K562 (cell line): ENCODE results near the gene CDH3. TPM values are rescaled to one million over a fixed set of nuclear protein-coding genes. Genes with fewer than 3 reads are reported as not detected.

Experiments used
- ATAC-seq: fragments of 200-7000 bp; cut with Tn5 transposase; 3 replicates; pipeline ENCODE4 v1.9.1; 2020; ENCODE audit warnings: moderate library complexity
- BruUV-seq: library from RNA; stranded (reverse); fragments of 400-500 nt; replicated peaks from 2 replicates; lab custom pipeline; 2021; lab: Mats Ljungman, UMichigan
- CTCF ChIA-PET: fragments of 300-600 bp; formaldehyde crosslinking; extraction: SDS; loops from one replicate; lab custom pipeline; 2021; ENCODE audit warnings: low intra/inter-chr PET ratio; lab: Yijun Ruan, JAX
- POLR2A ChIA-PET: fragments of 300-600, 350-650 bp; sonication (Branson Sonifier 250); formaldehyde crosslinking; extraction: SDS; loops from one replicate; lab custom pipeline; 2021; ENCODE audit warnings: antibody characterized with exemption, inconsistent platforms; lab: Yijun Ruan, JAX
- DNase-seq, 4 experiments: peaks; one replicate each; pipeline versions ENCODE4 v3.0.0 to v3.0.0-alpha.2; 2011 to 2018; ENCODE audit warnings: low spot score in 3 of 4, mixed read lengths in 3 of 4; ENCODE audit errors: extremely low read depth in 1 of 4
- FAIRE-seq: peaks from 2 replicates; lab custom pipeline; 2011; peaks lifted over from hg19 to GRCh38; lab: Jason Lieb, UNC
- H2AFZ ChIP-seq: 2 replicates; pipeline ENCODE4 v1.6.0; 2011; ENCODE audit warnings: low read depth, low read length, control low read depth, inconsistent platforms
- H3K27ac ChIP-seq: fragments of 200-600 bp; 3 replicates; pipeline ENCODE4 v1.8.0; 2011; ENCODE audit warnings: low read depth, mild to moderate bottlenecking, control low read depth, inconsistent platforms, low read length, moderate library complexity, mixed read lengths; ENCODE audit errors: extremely low read depth
- H3K27me3 ChIP-seq, 2 experiments: fragments of 300-600 bp in 1 of 2; 2 replicates in 1 of 2; 3 replicates in 1 of 2; pipeline versions ENCODE4 v1.6.0 to v1.8.0; 2011; ENCODE audit warnings: inconsistent platforms in 2 of 2, low read length in 2 of 2, mild to moderate bottlenecking in 1 of 2, mixed read lengths in 1 of 2, moderate library complexity in 1 of 2; ENCODE audit not compliant: control insufficient read depth in 2 of 2, insufficient read depth in 2 of 2
- H3K36me3 ChIP-seq: fragments of 300-600 bp; 3 replicates; pipeline ENCODE4 v1.8.0; 2011; ENCODE audit warnings: mild to moderate bottlenecking, low read length, inconsistent platforms; ENCODE audit not compliant: control insufficient read depth, insufficient read depth
- H3K4me1 ChIP-seq, 2 experiments: fragments of 200-600 bp in 1 of 2; replicated peaks in 1 of 2; 2 replicates in 1 of 2; 3 replicates in 1 of 2; pipeline versions ENCODE4 v1.5.1 to v1.8.0; 2011; ENCODE audit warnings: inconsistent platforms in 2 of 2, low read length in 2 of 2, mild to moderate bottlenecking in 1 of 2, mixed read lengths in 1 of 2, moderate library complexity in 1 of 2; ENCODE audit not compliant: control insufficient read depth in 2 of 2, insufficient read depth in 2 of 2
- H3K4me2 ChIP-seq: 2 replicates; pipeline ENCODE4 v1.6.1; 2011; ENCODE audit warnings: low read length, control low read depth, inconsistent platforms, mixed read lengths; ENCODE audit not compliant: insufficient read depth
- H3K4me3 ChIP-seq: fragments of 200-600 bp; sonication (generic), shearing (Covaris generic); 2 replicates; pipeline ENCODE4 v1.5.1; 2016; ENCODE audit warnings: control low read depth, inconsistent platforms
- H3K79me2 ChIP-seq: fragments of 200-600 bp; 3 replicates; pipeline ENCODE4 v1.8.0; 2011; ENCODE audit warnings: low read length, inconsistent platforms; ENCODE audit not compliant: control insufficient read depth, insufficient read depth
- H3K9ac ChIP-seq, 2 experiments: 2 replicates each; pipeline versions ENCODE4 v1.6.0 to v1.6.1; 2011; ENCODE audit warnings: low read depth in 2 of 2, low read length in 2 of 2, control low read depth in 1 of 2, inconsistent platforms in 1 of 2, mild to moderate bottlenecking in 1 of 2, mixed read lengths in 1 of 2; ENCODE audit not compliant: insufficient read depth in 1 of 2
- H3K9me1 ChIP-seq: one replicate; pipeline ENCODE4 v1.6.0; 2011; ENCODE audit warnings: inconsistent platforms, mild to moderate bottlenecking, low read length, moderate library complexity; ENCODE audit not compliant: control insufficient read depth, insufficient read depth
- H3K9me3 ChIP-seq: replicated peaks from 2 replicates; pipeline ENCODE4 v1.5.1; 2011; ENCODE audit warnings: low read depth, low read length, inconsistent platforms; ENCODE audit not compliant: control insufficient read depth, insufficient read depth
- H4K20me1 ChIP-seq: replicated peaks from 2 replicates; pipeline ENCODE4 v1.6.1; 2011; ENCODE audit warnings: low read length, inconsistent platforms, mixed read lengths; ENCODE audit not compliant: control insufficient read depth, insufficient read depth
- CXXC5 ChIP-seq: fragments of 250-450 bp; sonication (Bioruptor Pico); IDR thresholded peaks from 2 replicates; pipeline ENCODE4 v1.8.0; 2022; ENCODE audit warnings: inconsistent platforms, mild to moderate bottlenecking, moderate library complexity
- ETV1 ChIP-seq: fragments of 450-650 bp; conservative IDR thresholded peaks from 2 replicates; pipeline ENCODE4 v1.6.1; 2016; ENCODE audit warnings: missing genetic modification characterization, control low read depth, low read depth, missing compliant biosample characterization
- GABPB2 ChIP-seq: fragments of 250-450 bp; sonication (Bioruptor Pico); conservative IDR thresholded peaks from 2 replicates; pipeline ENCODE4 v1.5.1; 2021; ENCODE audit warnings: mild to moderate bottlenecking
- HNRNPLL ChIP-seq: fragments of 200-400 bp; formaldehyde crosslinking; IDR thresholded peaks from 2 replicates; pipeline ENCODE4 v1.6.1; 2017; ENCODE audit warnings: low read length, low read depth, mild to moderate bottlenecking; ENCODE audit not compliant: poor library complexity, severe bottlenecking
- NCOA1 ChIP-seq: fragments of 450-650 bp; IDR thresholded peaks from 2 replicates; pipeline ENCODE4 v1.6.1; 2016; ENCODE audit warnings: low read depth
- NFXL1 ChIP-seq: fragments of 450-650 bp; formaldehyde crosslinking; IDR thresholded peaks from 2 replicates; pipeline ENCODE4 v1.4.0; 2021; ENCODE audit warnings: mild to moderate bottlenecking
- NR1H2 ChIP-seq: sonication (generic); formaldehyde crosslinking; IDR thresholded peaks from 2 replicates; pipeline ENCODE4 v1.4.0; 2020; ENCODE audit warnings: mild to moderate bottlenecking, missing genetic modification reagents
- RBM14 ChIP-seq: fragments of 200-400 bp; formaldehyde crosslinking; IDR thresholded peaks from 2 replicates; pipeline ENCODE4 v1.6.1; 2018; ENCODE audit warnings: low read depth, mild to moderate bottlenecking, low read length, moderate library complexity, borderline replicate concordance; ENCODE audit not compliant: insufficient read depth
- RFX7 ChIP-seq: fragments of 250-450 bp; sonication (Bioruptor Pico); IDR thresholded peaks from 2 replicates; pipeline ENCODE4 v1.5.1; 2021; ENCODE audit warnings: mild to moderate bottlenecking
- RUNX1 ChIP-seq: sonication (generic); IDR thresholded peaks from 2 replicates; pipeline ENCODE4 v1.6.1; 2016; ENCODE audit warnings: antibody characterized with exemption, low read depth
- SMC3 ChIP-seq: conservative IDR thresholded peaks from 2 replicates; pipeline ENCODE4 v1.6.1; 2011; ENCODE audit warnings: low read depth, low read length, improper control_type of control experiment; ENCODE audit not compliant: insufficient read depth
- TAF7 ChIP-seq: fragments of 450-650 bp; IDR thresholded peaks from 2 replicates; pipeline ENCODE4 v1.6.1; 2016; ENCODE audit warnings: missing genetic modification characterization, missing compliant biosample characterization
- ZNF324 ChIP-seq: fragments of 250-450 bp; sonication (Bioruptor Pico); IDR thresholded peaks from 2 replicates; pipeline ENCODE4 v1.4.0; 2020; ENCODE audit warnings: mild to moderate bottlenecking
- ZNF780A ChIP-seq: fragments of 250-450 bp; sonication (Bioruptor Pico); IDR thresholded peaks from 2 replicates; pipeline ENCODE4 v1.5.0; 2021; ENCODE audit warnings: mild to moderate bottlenecking
- ZSCAN32 ChIP-seq: fragments of 450-650 bp; formaldehyde crosslinking; IDR thresholded peaks from 2 replicates; pipeline ENCODE4 v1.4.0; 2020; ENCODE audit warnings: mild to moderate bottlenecking, moderate library complexity
- WGBS: fragments of 100-300 bp; shearing (Covaris generic); methylation state at CpG from one replicate; pipeline ENCODE4 v1.1.6; 2016; ENCODE audit warnings: low coverage, mixed read lengths; ENCODE audit not compliant: insufficient coverage; ENCODE audit errors: missing lambda C conversion rate; 5-methylcytosine and 5-hydroxymethylcytosine counted together
- in situ Hi-C: fragments of 300-500 bp; cut with MboI; formaldehyde crosslinking; loops from 4 replicates; pipeline ENCODE4 v1.15.0; 2018; ENCODE audit warnings: inconsistent platforms, mixed read lengths
- intact Hi-C: fragments of 100-400 bp; cut with micrococcal nuclease; formaldehyde crosslinking; loops from 2 replicates; pipeline ENCODE4 v1.14.2; 2022
- polyA plus RNA-seq, 8 experiments: library from polyadenylated mRNA; depleted of rRNA in 4 of 8; stranded (reverse) in 5 of 8; unstranded in 3 of 8; fragments of >200 nt; fragmentation: Nextera tagmentation in 2 of 8; fragmentation: Illumina TruSeq in 1 of 8; extraction: Ambion mirVana in 2 of 8; extraction: Trizol in 1 of 8; gene quantifications; 2 replicates each; pipeline versions ENCODE4 v1.2.1 to v1.2.3, GENCODE V29; 2011 to 2014; ENCODE audit warnings: inconsistent platforms in 1 of 8, missing spikeins in 1 of 8
- total RNA-seq, 7 experiments: library from RNA; depleted of rRNA in 6 of 7; stranded (reverse); fragments of >200 nt in 6 of 7; fragmentation: Illumina TruSeq in 2 of 7; extraction: Trizol in 2 of 7; gene quantifications; 2 replicates each; pipeline versions ENCODE4 v1.2.1 to v1.2.3, GENCODE V29; 2011 to 2021; ENCODE audit warnings: low replicate concordance in 1 of 7
- TF ChIP-seq, protein P1 (sequence below): fragments of 250-450 bp; sonication (Bioruptor Pico); IDR thresholded peaks from 2 replicates; pipeline ENCODE4 v1.5.0; 2021; ENCODE audit warnings: mild to moderate bottlenecking, moderate library complexity
- TF ChIP-seq, protein P2 (sequence below): fragments of 250-450 bp; sonication (Bioruptor Pico); IDR thresholded peaks from 2 replicates; pipeline ENCODE4 v1.8.0; 2021; ENCODE audit warnings: mild to moderate bottlenecking, moderate library complexity

Gene CDH3
- total and polyA plus RNA-seq, 9 of the 15 experiments (the other 6 are each of a cell fraction or from before 2014, with no cell fraction given), result 0.06 to 0.09 TPM; not detected in 7

GRCh38 chr16:68617734-68618133 lies 27.4 kb upstream of the CDH3 start (continued):
- no peak for TF ChIP-seq ETV1
- TF ChIP-seq ZNF324 (CRISPR knock-in tag), result no peak
- TF ChIP-seq ZNF780A (CRISPR knock-in tag), result no peak
- no peak for TF ChIP-seq RFX7 (CRISPR knock-in tag)
- no peak for TF ChIP-seq GABPB2 (CRISPR knock-in tag)
- TF ChIP-seq TAF7 (tag), result no peak
- no peak for TF ChIP-seq NFXL1
- TF ChIP-seq, protein P1, sequence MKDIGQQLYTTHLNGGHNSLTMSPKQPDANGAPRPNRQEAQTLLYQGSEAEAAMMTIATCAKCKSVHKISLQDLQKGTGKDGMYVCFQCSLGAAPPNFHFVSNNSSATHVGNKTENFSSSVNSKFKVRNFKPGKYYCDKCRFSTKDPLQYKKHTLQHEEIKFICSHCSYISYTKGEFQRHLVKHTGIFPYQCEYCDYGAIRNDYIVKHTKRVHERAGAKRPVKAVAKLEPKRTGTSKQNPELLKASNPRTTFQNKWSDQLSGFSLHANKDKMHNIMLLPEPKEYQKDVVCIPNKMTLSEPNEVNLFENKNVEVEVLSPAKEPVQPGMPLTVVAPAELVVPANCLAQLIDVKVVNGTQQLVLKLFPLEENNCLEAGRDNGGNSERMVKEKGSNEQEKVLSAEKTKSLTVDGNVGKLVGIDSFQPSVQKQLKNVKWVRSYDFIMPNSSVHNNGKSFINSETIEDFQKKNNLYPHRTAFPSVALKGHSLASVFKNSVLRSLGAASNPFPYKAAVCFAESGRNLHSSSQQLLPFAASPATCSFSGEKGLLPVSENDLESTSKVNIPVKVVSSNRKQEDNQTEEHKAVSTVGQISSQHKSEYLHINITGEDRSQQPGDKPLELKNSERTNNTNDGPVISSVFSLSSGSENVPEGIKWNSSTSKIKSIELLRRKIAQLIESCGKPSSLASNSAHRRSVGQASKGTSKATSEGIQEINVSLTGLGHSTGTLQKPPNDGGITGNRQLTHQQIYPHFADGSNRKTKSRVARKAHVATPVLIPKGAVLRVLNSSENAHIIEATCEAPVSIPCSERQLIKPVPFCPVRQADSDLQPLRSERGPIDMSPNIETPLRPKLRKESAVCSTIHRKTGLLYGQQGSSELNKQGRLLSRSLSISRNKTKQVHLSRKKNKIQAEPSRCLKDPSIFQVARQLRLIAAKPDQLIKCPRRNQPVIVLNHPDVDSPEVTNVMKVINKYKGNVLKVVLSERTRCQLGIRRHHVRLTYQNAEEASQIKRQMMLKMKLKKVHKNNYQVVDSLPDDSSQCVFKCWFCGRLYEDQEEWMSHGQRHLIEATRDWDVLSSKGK (CRISPR knock-in tag), result no peak
- TF ChIP-seq NCOA1, result no peak
- TF ChIP-seq, all 486 proteins: peak for 0

DNA sequence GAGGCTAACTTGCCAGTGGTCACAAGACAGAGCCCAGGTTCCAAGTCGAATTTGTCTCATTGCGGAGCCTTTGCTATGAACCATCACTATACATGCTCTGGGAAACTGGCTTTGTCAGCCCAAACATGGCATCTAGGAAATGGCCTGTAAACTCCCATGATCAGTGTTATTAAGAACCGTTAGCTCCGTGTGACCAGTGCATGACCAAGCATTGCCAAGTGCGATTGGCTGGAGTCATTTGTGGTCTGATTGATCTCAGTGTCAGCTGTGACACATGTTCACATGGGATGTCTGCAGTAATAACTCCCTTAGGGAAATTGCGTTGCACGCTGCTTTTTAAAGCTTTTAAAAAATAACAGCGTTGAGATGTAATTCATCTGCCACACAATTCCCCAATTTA lies 18.6 kb upstream of the CDH3 start:
- peak; percentile 23 for FAIRE-seq
- Histone ChIP-seq H3K9me3 (no peaks in the 10 kb centered on the region), H3K27me3 (peaks cover 13 to 18% of the 10 kb centered on the region in 2 experiments), H3K9me1 (no peaks in the 10 kb centered on the region), H3K4me1 (no peaks in the 10 kb centered on the region), H3K36me3 (no peaks in the 10 kb centered on the region), H2AFZ (no peak overlapping the region), H4K20me1 (no peaks in the 10 kb centered on the region), H3K27ac (no peak overlapping the region), H3K4me3 (no peak overlapping the region), H3K9ac (no peak overlapping the region), H3K4me2 (no peak overlapping the region), H3K79me2 (no peaks in the 10 kb centered on the region)
- intact Hi-C loops, result no loop called here
- no peak for ATAC-seq
- DNase-seq, result no peak
- ChIA-PET CTCF (no interaction called here), POLR2A (interaction anchor here (0.6 kb wide), 1 partner anchor 19 kb away, joined by 3 read pairs; the partner anchor contains the start of gene CDH3)
- BruUV-seq, result no TSS peak
- in situ Hi-C loops, result no loop called here
- WGBS, result 8% methylated on average over 8 of the region's 8 CpGs
- TF ChIP-seq RBM14 (no peak), HNRNPLL (no peak), NR1H2 (CRISPR knock-in tag) (no peak), SMC3 (no peak), CXXC5 (CRISPR knock-in tag) (no peak), ZSCAN32 (CRISPR knock-in tag) (no peak), RUNX1 (no peak)
- TF ChIP-seq, protein P2, sequence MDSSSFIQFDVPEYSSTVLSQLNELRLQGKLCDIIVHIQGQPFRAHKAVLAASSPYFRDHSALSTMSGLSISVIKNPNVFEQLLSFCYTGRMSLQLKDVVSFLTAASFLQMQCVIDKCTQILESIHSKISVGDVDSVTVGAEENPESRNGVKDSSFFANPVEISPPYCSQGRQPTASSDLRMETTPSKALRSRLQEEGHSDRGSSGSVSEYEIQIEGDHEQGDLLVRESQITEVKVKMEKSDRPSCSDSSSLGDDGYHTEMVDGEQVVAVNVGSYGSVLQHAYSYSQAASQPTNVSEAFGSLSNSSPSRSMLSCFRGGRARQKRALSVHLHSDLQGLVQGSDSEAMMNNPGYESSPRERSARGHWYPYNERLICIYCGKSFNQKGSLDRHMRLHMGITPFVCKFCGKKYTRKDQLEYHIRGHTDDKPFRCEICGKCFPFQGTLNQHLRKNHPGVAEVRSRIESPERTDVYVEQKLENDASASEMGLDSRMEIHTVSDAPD, result no peak
